ENCODE results near the gene GPC6. TPM values are rescaled to one million over a fixed set of nuclear protein-coding genes. Genes with fewer than 3 reads are reported as not detected.

GPC6 gene
- total RNA-seq, 1 experiment from 2014 or later, result 0.22 TPM

- Histone ChIP-seq H3K4me2 (ENCODE audit: low read length) (no peak overlapping the region), H3K4me3 (replicated peaks in 1 of 2; ENCODE audit: low read depth in 1 of 2, low read length in 2 of 2) (no peak overlapping the region), H3K36me3 (ENCODE audit: control insufficient read depth in 1 of 2, insufficient read depth in 2 of 2, low read length in 2 of 2) (no peaks in the 10 kb centered on the region), H3K4me1 (ENCODE audit: control insufficient read depth in 1 of 2, insufficient read depth in 2 of 2, low read length in 2 of 2) (no peaks in the 10 kb centered on the region), H2AFZ (ENCODE audit: low read depth, low read length, poor library complexity, severe bottlenecking) (no peak overlapping the region), H3K27me3 (ENCODE audit: insufficient read depth, low read length) (no peaks in the 10 kb centered on the region), H3K9me2 (ENCODE audit: insufficient read depth) (no peaks in the 10 kb centered on the region), H3K79me2 (ENCODE audit: insufficient read depth, low read length) (no peaks in the 10 kb centered on the region), H3K27ac (ENCODE audit: low read depth, low read length) (no peak overlapping the region), H4K20me1 (ENCODE audit: insufficient read depth) (no peaks in the 10 kb centered on the region), H3K9me3 (ENCODE audit: control insufficient read depth in 1 of 2, insufficient read depth in 1 of 2, low read depth in 1 of 2, low read length in 2 of 2) (no peaks in the 10 kb centered on the region), H3K9ac (ENCODE audit: low read length) (no peak overlapping the region)
- POLR2A ChIA-PET, result no interaction called here
- CTCF ChIA-PET, result no interaction called here
- RAD21 ChIA-PET (ENCODE audit: low non-redundant PET in 1 of 2, low total read pairs in 2 of 2, uncharacterized antibody in 2 of 2, unreplicated experiment in 2 of 2), result no interaction called here
- ATAC-seq (no peak), DNase-seq (ENCODE audit: low read depth, low spot score) (no peak)
- no TSS peak for BruUV-seq (replicated peaks)
- intact Hi-C loops (cut with micrococcal nuclease), result no loop called here
- TF ChIP-seq SP1 (IDR thresholded peaks at IDR 0.05; ENCODE audit: low read depth) (no peak), CBX3 (IDR thresholded peaks at IDR 0.05; ENCODE audit: low read depth) (no peak), EZH2 (IDR thresholded peaks at IDR 0.05) (no peak), CEBPB (IDR thresholded peaks at IDR 0.05; ENCODE audit: low read depth) (no peak), EGR1 (IDR thresholded peaks at IDR 0.05; ENCODE audit: low read depth) (no peak), EZH2phosphoT487 (IDR thresholded peaks at IDR 0.05; ENCODE audit: borderline replicate concordance) (no peak), ZFX (IDR thresholded peaks at IDR 0.05) (no peak), FOSL1 (IDR thresholded peaks at IDR 0.05; ENCODE audit: low read depth) (no peak)
- TF ChIP-seq, protein P1, sequence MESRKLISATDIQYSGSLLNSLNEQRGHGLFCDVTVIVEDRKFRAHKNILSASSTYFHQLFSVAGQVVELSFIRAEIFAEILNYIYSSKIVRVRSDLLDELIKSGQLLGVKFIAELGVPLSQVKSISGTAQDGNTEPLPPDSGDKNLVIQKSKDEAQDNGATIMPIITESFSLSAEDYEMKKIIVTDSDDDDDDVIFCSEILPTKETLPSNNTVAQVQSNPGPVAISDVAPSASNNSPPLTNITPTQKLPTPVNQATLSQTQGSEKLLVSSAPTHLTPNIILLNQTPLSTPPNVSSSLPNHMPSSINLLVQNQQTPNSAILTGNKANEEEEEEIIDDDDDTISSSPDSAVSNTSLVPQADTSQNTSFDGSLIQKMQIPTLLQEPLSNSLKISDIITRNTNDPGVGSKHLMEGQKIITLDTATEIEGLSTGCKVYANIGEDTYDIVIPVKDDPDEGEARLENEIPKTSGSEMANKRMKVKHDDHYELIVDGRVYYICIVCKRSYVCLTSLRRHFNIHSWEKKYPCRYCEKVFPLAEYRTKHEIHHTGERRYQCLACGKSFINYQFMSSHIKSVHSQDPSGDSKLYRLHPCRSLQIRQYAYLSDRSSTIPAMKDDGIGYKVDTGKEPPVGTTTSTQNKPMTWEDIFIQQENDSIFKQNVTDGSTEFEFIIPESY (IDR thresholded peaks at IDR 0.05; ENCODE audit: extremely low read depth, insufficient replicate concordance, low read length), result no peak
- TF ChIP-seq, protein P2, sequence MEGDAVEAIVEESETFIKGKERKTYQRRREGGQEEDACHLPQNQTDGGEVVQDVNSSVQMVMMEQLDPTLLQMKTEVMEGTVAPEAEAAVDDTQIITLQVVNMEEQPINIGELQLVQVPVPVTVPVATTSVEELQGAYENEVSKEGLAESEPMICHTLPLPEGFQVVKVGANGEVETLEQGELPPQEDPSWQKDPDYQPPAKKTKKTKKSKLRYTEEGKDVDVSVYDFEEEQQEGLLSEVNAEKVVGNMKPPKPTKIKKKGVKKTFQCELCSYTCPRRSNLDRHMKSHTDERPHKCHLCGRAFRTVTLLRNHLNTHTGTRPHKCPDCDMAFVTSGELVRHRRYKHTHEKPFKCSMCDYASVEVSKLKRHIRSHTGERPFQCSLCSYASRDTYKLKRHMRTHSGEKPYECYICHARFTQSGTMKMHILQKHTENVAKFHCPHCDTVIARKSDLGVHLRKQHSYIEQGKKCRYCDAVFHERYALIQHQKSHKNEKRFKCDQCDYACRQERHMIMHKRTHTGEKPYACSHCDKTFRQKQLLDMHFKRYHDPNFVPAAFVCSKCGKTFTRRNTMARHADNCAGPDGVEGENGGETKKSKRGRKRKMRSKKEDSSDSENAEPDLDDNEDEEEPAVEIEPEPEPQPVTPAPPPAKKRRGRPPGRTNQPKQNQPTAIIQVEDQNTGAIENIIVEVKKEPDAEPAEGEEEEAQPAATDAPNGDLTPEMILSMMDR (IDR thresholded peaks at IDR 0.05 in 2 of 3, conservative IDR thresholded peaks at IDR 0.05 in 1 of 3; ENCODE audit: borderline replicate concordance in 1 of 3, insufficient read depth in 1 of 3, low read depth in 2 of 3, low read length in 2 of 3), result no peak
Measured at GRCh38 chr13:94305934-94306333, 1079.3 kb downstream of the GPC6 start.
